GM23338 (cell line): Measurements from ENCODE around the gene STRN4. TPM values are rescaled to one million over a fixed set of nuclear protein-coding genes. Genes with fewer than 3 reads are reported as not detected.

Experiments used
- ATAC-seq: fragments of 200-7000 bp; cut with Tn5 transposase; 3 replicates; pipeline ENCODE4 v1.9.1; 2020
- DNase-seq: peaks from one replicate; pipeline ENCODE4 v3.0.0-alpha.2; 2015; ENCODE audit warnings: low spot score
- H2AFZ ChIP-seq: fragments of 200-600 bp; sonication (generic); 2 replicates; pipeline ENCODE4 v1.8.0; 2016; ENCODE audit warnings: antibody characterized with exemption, mild to moderate bottlenecking, moderate library complexity
- H3F3A ChIP-seq: fragments of 200-600 bp; sonication (generic); replicated peaks from 2 replicates; pipeline ENCODE4 v1.8.0; 2017; ENCODE audit warnings: antibody characterized with exemption, mixed run types, low read depth
- H3K27ac ChIP-seq: fragments of 200-600 bp; sonication (generic); 2 replicates; pipeline ENCODE4 v1.6.1; 2016; ENCODE audit warnings: low read depth
- H3K27me3 ChIP-seq: fragments of 200-600 bp; sonication (generic); 2 replicates; pipeline ENCODE4 v1.8.0; 2016; ENCODE audit warnings: mild to moderate bottlenecking, mixed run types, moderate library complexity; ENCODE audit not compliant: insufficient read depth
- H3K36me3 ChIP-seq: fragments of 200-600 bp; sonication (generic); 2 replicates; pipeline ENCODE4 v1.8.0; 2016; ENCODE audit warnings: mild to moderate bottlenecking; ENCODE audit not compliant: insufficient read depth
- H3K4me1 ChIP-seq: fragments of 200-600 bp; sonication (generic); 2 replicates; pipeline ENCODE4 v1.8.0; 2016; ENCODE audit warnings: mild to moderate bottlenecking, moderate library complexity; ENCODE audit not compliant: insufficient read depth
- H3K4me2 ChIP-seq: fragments of 200-600 bp; sonication (generic); 2 replicates; pipeline ENCODE4 v1.7.1; 2017; ENCODE audit warnings: mixed run types
- H3K4me3 ChIP-seq: fragments of 200-600 bp; sonication (generic); 2 replicates; pipeline ENCODE4 v1.6.1; 2016; ENCODE audit warnings: mixed run types
- H3K79me2 ChIP-seq: fragments of 200-600 bp; sonication (generic); replicated peaks from 2 replicates; pipeline ENCODE4 v1.8.0; 2017; ENCODE audit warnings: mild to moderate bottlenecking; ENCODE audit not compliant: insufficient read depth
- H3K9me2 ChIP-seq: fragments of 200-600 bp; sonication (generic); 2 replicates; pipeline ENCODE4 v1.8.0; 2017; ENCODE audit not compliant: insufficient read depth
- H4K20me1 ChIP-seq: fragments of 200-600 bp; sonication (generic); replicated peaks from 2 replicates; pipeline ENCODE4 v1.8.0; 2017; ENCODE audit warnings: mild to moderate bottlenecking; ENCODE audit not compliant: insufficient read depth
- H3K27ac Mint-ChIP-seq: 2 replicates; pipeline ENCODE4 v1.8.0; 2020; ENCODE audit warnings: inconsistent platforms, mild to moderate bottlenecking, moderate library complexity, mixed read lengths
- H3K27me3 Mint-ChIP-seq: 3 replicates; pipeline ENCODE4 v1.8.0; 2022; ENCODE audit warnings: low read depth, mild to moderate bottlenecking, moderate library complexity, mixed read lengths, inconsistent platforms; ENCODE audit not compliant: insufficient read depth, poor library complexity
- H3K36me3 Mint-ChIP-seq: 3 replicates; pipeline ENCODE4 v1.8.0; 2021; ENCODE audit warnings: low read depth, mild to moderate bottlenecking, inconsistent platforms, moderate library complexity, mixed read lengths
- H3K4me1 Mint-ChIP-seq: 3 replicates; pipeline ENCODE4 v1.8.0; 2020; ENCODE audit warnings: mild to moderate bottlenecking, inconsistent platforms, mixed read lengths
- H3K4me3 Mint-ChIP-seq: 3 replicates; pipeline ENCODE4 v1.8.0; 2021; ENCODE audit warnings: moderate library complexity, mild to moderate bottlenecking, inconsistent platforms, mixed read lengths
- H3K9me3 Mint-ChIP-seq: 3 replicates; pipeline ENCODE4 v1.8.0; 2020; ENCODE audit warnings: moderate library complexity, mild to moderate bottlenecking, inconsistent platforms, mixed read lengths
- CREB1 ChIP-seq: fragments of 250-450 bp; sonication (Bioruptor Pico); IDR thresholded peaks from 2 replicates; pipeline ENCODE4 v1.5.0; 2020; ENCODE audit warnings: low read depth, mild to moderate bottlenecking, moderate library complexity
- ETS1 ChIP-seq: IDR thresholded peaks from 2 replicates; pipeline ENCODE4 v1.6.1; 2016; ENCODE audit warnings: antibody characterized with exemption
- EZH2 ChIP-seq: fragments of 200-600 bp; sonication (generic); IDR thresholded peaks from one replicate; pipeline ENCODE4 v1.8.0; 2017; ENCODE audit warnings: antibody characterized with exemption, mild to moderate bottlenecking, low read depth; ENCODE audit not compliant: unreplicated experiment
- JUNB ChIP-seq: IDR thresholded peaks from one replicate; pipeline ENCODE4 v1.6.1; 2016; ENCODE audit warnings: antibody characterized with exemption; ENCODE audit not compliant: unreplicated experiment
- REST ChIP-seq: IDR thresholded peaks from one replicate; pipeline ENCODE4 v1.6.1; 2018; ENCODE audit warnings: antibody characterized with exemption; ENCODE audit not compliant: unreplicated experiment
- STAT1 ChIP-seq: IDR thresholded peaks from one replicate; pipeline ENCODE4 v1.6.1; 2016; ENCODE audit warnings: antibody characterized with exemption; ENCODE audit not compliant: unreplicated experiment
- ZNF114 ChIP-seq: fragments of 250-450 bp; sonication (Bioruptor Pico); IDR thresholded peaks from 2 replicates; pipeline ENCODE4 v1.5.0; 2020; ENCODE audit warnings: mild to moderate bottlenecking, moderate library complexity
- ZNF462 ChIP-seq: fragments of 250-450 bp; sonication (Bioruptor Pico); IDR thresholded peaks from 2 replicates; pipeline ENCODE4 v1.5.0; 2020; ENCODE audit warnings: mild to moderate bottlenecking, moderate library complexity
- polyA plus RNA-seq: library from polyadenylated mRNA; unstranded; fragments of >200 nt; fragmentation: Nextera tagmentation; extraction: Ambion mirVana; gene quantifications from 2 replicates; pipeline ENCODE4 v1.2.1, GENCODE V29; 2016
- total RNA-seq: library from RNA; depleted of rRNA; stranded (reverse); fragments of >200 nt; shearing (Covaris generic); gene quantifications from 2 replicates; pipeline ENCODE4 v1.2.3, GENCODE V29; 2014

STRN4 gene
- total and polyA plus RNA-seq, 2 experiments from 2014 or later = 62.1 to 140 TPM

GRCh38 chr19:46733690-46734292 lies 12.5 kb downstream of the STRN4 start:
- no peak overlapping the region for H3K4me3 ChIP-seq
- Mint-ChIP-seq H3K4me3 (no peak overlapping the region), H3K27me3 (peaks cover 5% of the 10 kb centered on the region), H3K27ac (no peak overlapping the region), H3K9me3 (no peaks in the 10 kb centered on the region), H3K4me1 (no peaks in the 10 kb centered on the region; the same call in 2 of the 3 replicates), H3K36me3 (peaks cover 81% of the 10 kb centered on the region)
- DNase-seq (no peak), ATAC-seq (no peak)
- no peak for TF ChIP-seq CREB1 (CRISPR knock-in tag)
- TF ChIP-seq ZNF462 (CRISPR knock-in tag) = no peak
- TF ChIP-seq ZNF114 (CRISPR knock-in tag) = no peak
- no peak for TF ChIP-seq REST
- no peak for TF ChIP-seq ETS1
- no peak for TF ChIP-seq EZH2
- no peak for TF ChIP-seq JUNB
- no peak for TF ChIP-seq STAT1
- H3K36me3 ChIP-seq = peaks cover 32% of the 10 kb centered on the region
- no peaks in the 10 kb centered on the region for H3K4me1 ChIP-seq
- H4K20me1 ChIP-seq = peaks cover 31% of the 10 kb centered on the region; the same call in 1 of the 2 replicates
- H2AFZ ChIP-seq = no peak overlapping the region
- no peak overlapping the region for H3K4me2 ChIP-seq
- no peaks in the 10 kb centered on the region for H3K27me3 ChIP-seq
- H3F3A ChIP-seq = no peaks in the 10 kb centered on the region; the same call in 1 of the 2 replicates
- no peak overlapping the region; the same call in 1 of the 2 replicates for H3K27ac ChIP-seq
- H3K79me2 ChIP-seq = peaks cover 45% of the 10 kb centered on the region
- no peaks in the 10 kb centered on the region for H3K9me2 ChIP-seq
